A673 (cell line): ENCODE data around the gene TMEM14A. TPM values are rescaled to one million over a fixed set of nuclear protein-coding genes. Genes with fewer than 3 reads are reported as not detected.
A peak's percentile ranks its signal among the peaks of the same experiment; 100 is the strongest.

Experiments used
- BruUV-seq: library from RNA; stranded (reverse); fragments of 400-500 nt; replicated peaks from 2 replicates; lab custom pipeline; 2021; lab: Mats Ljungman, UMichigan
- CTCF ChIA-PET: fragments of 300-600 bp; sonication (Branson Sonifier 250); formaldehyde crosslinking; loops from one replicate; lab custom pipeline; 2022; ENCODE audit warnings: antibody characterized with exemption; lab: Charles Lee
- POLR2A ChIA-PET: fragments of 300-600 bp; sonication (Branson Sonifier 250); formaldehyde crosslinking; loops from one replicate; lab custom pipeline; 2022; ENCODE audit warnings: antibody characterized with exemption; ENCODE audit not compliant: low non-redundant PET; lab: Charles Lee
- DNase-seq: peaks from one replicate; pipeline ENCODE4 v3.0.0-alpha.2; 2015; ENCODE audit warnings: low spot score
- H3K27ac ChIP-seq: fragments of 200-600 bp; sonication (generic); 2 replicates; pipeline ENCODE4 v1.5.1; 2016; ENCODE audit warnings: mixed run types, low read depth, mild to moderate bottlenecking, mixed read lengths, antibody characterized with exemption, low read length; ENCODE audit not compliant: poor library complexity, severe bottlenecking
- H3K27me3 ChIP-seq: fragments of 200-600 bp; sonication (generic); replicated peaks from 2 replicates; pipeline ENCODE4 v1.6.1; 2017; ENCODE audit warnings: mixed run types, low read depth, mild to moderate bottlenecking, mixed read lengths, antibody characterized with exemption, low read length; ENCODE audit not compliant: insufficient read depth, poor library complexity
- H3K36me3 ChIP-seq: fragments of 200-600 bp; sonication (generic); 2 replicates; pipeline ENCODE4 v1.6.1; 2016; ENCODE audit warnings: mixed run types, mild to moderate bottlenecking, mixed read lengths, antibody characterized with exemption, low read length; ENCODE audit not compliant: insufficient read depth, poor library complexity, severe bottlenecking
- H3K4me1 ChIP-seq: fragments of 200-600 bp; sonication (generic); 2 replicates; pipeline ENCODE4 v1.6.1; 2017; ENCODE audit warnings: mixed run types, mild to moderate bottlenecking, mixed read lengths, antibody characterized with exemption, low read length; ENCODE audit not compliant: insufficient read depth, poor library complexity, severe bottlenecking
- H3K4me3 ChIP-seq: fragments of 200-600 bp; sonication (generic); 2 replicates; pipeline ENCODE4 v1.5.1; 2016; ENCODE audit warnings: low read depth, mixed run types, mild to moderate bottlenecking, mixed read lengths, low read length; ENCODE audit not compliant: poor library complexity, severe bottlenecking
- H3K9me3 ChIP-seq: fragments of 200-600 bp; sonication (generic); 2 replicates; pipeline ENCODE4 v1.6.1; 2016; ENCODE audit warnings: mixed run types, low read depth, mild to moderate bottlenecking, mixed read lengths, antibody characterized with exemption, low read length; ENCODE audit not compliant: poor library complexity, severe bottlenecking
- CTCF ChIP-seq: fragments of 300-800, 200-600 bp; sonication (generic); conservative IDR thresholded peaks from 2 replicates; pipeline ENCODE4 v1.5.1; 2017; ENCODE audit warnings: low read depth, mild to moderate bottlenecking, antibody characterized with exemption, low read length, moderate library complexity, mixed read lengths
- EZH2 ChIP-seq: fragments of 200-600 bp; sonication (generic); IDR thresholded peaks from 2 replicates; pipeline ENCODE4 v1.6.1; 2017; ENCODE audit warnings: borderline replicate concordance, low read depth, mild to moderate bottlenecking, mixed read lengths, antibody characterized with exemption, low read length; ENCODE audit not compliant: poor library complexity, severe bottlenecking
- intact Hi-C: fragments of 100-400 bp; cut with micrococcal nuclease; formaldehyde crosslinking; loops from one replicate; pipeline ENCODE4 v1.10.0; 2022; ENCODE audit not compliant: unreplicated experiment
- total RNA-seq: library from RNA; stranded (reverse); gene quantifications from 2 replicates; pipeline ENCODE4 v1.2.3, GENCODE V29; 2021

TMEM14A gene
- total RNA-seq, 1 experiment from 2014 or later = 8.4 TPM

GRCh38 chr6:52664186-52664990 lies 6.5 kb upstream of the TMEM14A start:
- DNase-seq = peak; percentile 97
- H3K27ac ChIP-seq = peak overlapping the region; percentile 54
- intact Hi-C loops = loop anchor here (1.0 to 5.0 kb wide), 4 partner anchors 62 to 502 kb away; no protein-coding TSS in a partner anchor
- H3K4me3 ChIP-seq = peak overlapping the region; percentile 64
- peaks cover 4% of the 10 kb centered on the region for H3K36me3 ChIP-seq
- TSS peak; percentile 54 for BruUV-seq
- H3K4me1 ChIP-seq = peaks cover 26% of the 10 kb centered on the region
- H3K27me3 ChIP-seq = no peaks in the 10 kb centered on the region
- ChIA-PET CTCF (no interaction called here), POLR2A (no interaction called here)
- no peaks in the 10 kb centered on the region for H3K9me3 ChIP-seq
- TF ChIP-seq EZH2 = no peak
- TF ChIP-seq CTCF = no peak

GRCh38 chr6:52664991-52665686 lies 5.8 kb upstream of the TMEM14A start:
- intact Hi-C loops = loop anchor here (1.0 to 5.0 kb wide), 4 partner anchors 63 to 503 kb away; no protein-coding TSS in a partner anchor
- peak overlapping the region; percentile 64 for H3K4me3 ChIP-seq
- no peak for DNase-seq
- H3K4me1 ChIP-seq = peaks cover 24% of the 10 kb centered on the region
- H3K9me3 ChIP-seq = no peaks in the 10 kb centered on the region
- H3K36me3 ChIP-seq = peaks cover 4% of the 10 kb centered on the region
- POLR2A ChIA-PET = no interaction called here
- no peaks in the 10 kb centered on the region for H3K27me3 ChIP-seq
- CTCF ChIA-PET = interaction anchor here (0.7 kb wide), 1 partner anchor 257 kb away, joined by 5 read pairs; no protein-coding TSS in a partner anchor
- TF ChIP-seq EZH2 (no peak), CTCF (no peak)
- no peak overlapping the region for H3K27ac ChIP-seq
- no TSS peak for BruUV-seq

GRCh38 chr6:52666071-52666470 lies 4.8 kb upstream of the TMEM14A start:
- Histone ChIP-seq H3K9me3 (no peaks in the 10 kb centered on the region), H3K27me3 (no peaks in the 10 kb centered on the region), H3K36me3 (peaks cover 4% of the 10 kb centered on the region), H3K4me3 (peak overlapping the region; percentile 64), H3K27ac (no peak overlapping the region), H3K4me1 (peaks cover 15% of the 10 kb centered on the region)
- TF ChIP-seq CTCF (no peak), EZH2 (no peak)
- CTCF ChIA-PET = no interaction called here
- intact Hi-C loops = no loop called here
- BruUV-seq = no TSS peak
- POLR2A ChIA-PET = no interaction called here
- no peak for DNase-seq
